T-helper 17 cell (primary cell): ENCODE data around the gene MEDAG. TPM values are rescaled to one million over a fixed set of nuclear protein-coding genes. Genes with fewer than 3 reads are reported as not detected.

ENCODE experiments used
- ATAC-seq: fragments of 150-1000 bp; cut with Tn5 transposase; 2 replicates; pipeline ENCODE4 v1.10.0; 2021; ENCODE audit warnings: mild to moderate bottlenecking, moderate library complexity
- DNase-seq, 3 donors: peaks; one replicate each; pipeline versions ENCODE4 v3.0.0 to v3.0.0-alpha.2; 2020 to 2021
- H3K9me3 ChIP-seq: one replicate; pipeline ENCODE4 v1.7.0; 2013; ENCODE audit warnings: low read length, mild to moderate bottlenecking; ENCODE audit not compliant: control insufficient read depth, poor library complexity, severe bottlenecking
- H3K27ac Mint-ChIP-seq: one replicate; pipeline ENCODE4 v1.8.0; 2022; ENCODE audit warnings: mild to moderate bottlenecking, moderate library complexity, mixed read lengths
- H3K27me3 Mint-ChIP-seq: one replicate; pipeline ENCODE4 v1.8.0; 2022; ENCODE audit warnings: mixed read lengths
- H3K36me3 Mint-ChIP-seq: one replicate; pipeline ENCODE4 v1.8.0; 2022; ENCODE audit warnings: low read depth, mixed read lengths
- H3K4me1 Mint-ChIP-seq: one replicate; pipeline ENCODE4 v1.8.0; 2022; ENCODE audit warnings: mild to moderate bottlenecking, mixed read lengths
- H3K4me3 Mint-ChIP-seq: one replicate; pipeline ENCODE4 v1.8.0; 2022; ENCODE audit warnings: mild to moderate bottlenecking, moderate library complexity, mixed read lengths
- total RNA-seq, 4 donors: library from RNA in 2 of 4; stranded (reverse) in 2 of 4; gene quantifications; one replicate each; pipeline ENCODE4 v1.2.3 and lab custom pipeline; 2022 to 2026

MEDAG gene
- total RNA-seq, 2 donors from 2014 or later: not detected

DNA sequence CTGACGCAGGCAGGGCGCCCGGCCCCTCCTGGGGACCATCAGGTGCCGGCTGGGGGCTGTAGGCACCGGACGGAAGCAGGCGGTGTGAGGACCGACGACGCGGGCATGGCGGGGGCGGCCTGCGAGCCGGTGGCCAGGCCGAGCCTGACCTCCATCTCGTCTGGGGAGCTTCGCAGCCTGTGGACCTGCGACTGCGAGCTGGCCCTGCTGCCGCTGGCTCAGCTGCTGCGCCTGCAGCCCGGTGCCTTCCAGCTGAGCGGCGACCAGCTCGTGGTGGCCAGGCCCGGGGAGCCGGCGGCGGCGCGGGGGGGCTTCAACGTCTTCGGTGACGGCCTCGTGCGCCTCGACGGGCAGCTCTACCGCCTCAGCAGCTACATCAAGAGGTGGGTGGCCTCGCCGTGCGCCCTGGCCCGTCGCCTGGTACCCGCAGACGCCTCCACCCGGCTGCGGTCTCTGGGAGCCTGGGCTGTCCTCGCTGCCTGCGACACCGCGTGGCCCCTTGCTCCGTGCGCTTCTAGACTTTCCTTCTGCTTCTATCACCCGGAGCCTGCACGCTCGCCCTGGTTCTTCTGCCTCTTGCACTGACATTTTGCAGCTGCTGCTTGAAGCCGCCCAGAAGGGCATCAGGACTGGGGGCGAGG, 460 bp downstream of the MEDAG start:
- ATAC-seq: no peak
- H3K27me3 Mint-ChIP-seq: peaks cover 53% of the 10 kb centered on the region
- H3K4me1 Mint-ChIP-seq: peaks cover 17% of the 10 kb centered on the region
- no peak for DNase-seq
- no peak overlapping the region for H3K4me3 Mint-ChIP-seq
- H3K9me3 ChIP-seq: no peaks in the 10 kb centered on the region
- peaks cover 6% of the 10 kb centered on the region for H3K36me3 Mint-ChIP-seq
- H3K27ac Mint-ChIP-seq: no peak overlapping the region

DNA sequence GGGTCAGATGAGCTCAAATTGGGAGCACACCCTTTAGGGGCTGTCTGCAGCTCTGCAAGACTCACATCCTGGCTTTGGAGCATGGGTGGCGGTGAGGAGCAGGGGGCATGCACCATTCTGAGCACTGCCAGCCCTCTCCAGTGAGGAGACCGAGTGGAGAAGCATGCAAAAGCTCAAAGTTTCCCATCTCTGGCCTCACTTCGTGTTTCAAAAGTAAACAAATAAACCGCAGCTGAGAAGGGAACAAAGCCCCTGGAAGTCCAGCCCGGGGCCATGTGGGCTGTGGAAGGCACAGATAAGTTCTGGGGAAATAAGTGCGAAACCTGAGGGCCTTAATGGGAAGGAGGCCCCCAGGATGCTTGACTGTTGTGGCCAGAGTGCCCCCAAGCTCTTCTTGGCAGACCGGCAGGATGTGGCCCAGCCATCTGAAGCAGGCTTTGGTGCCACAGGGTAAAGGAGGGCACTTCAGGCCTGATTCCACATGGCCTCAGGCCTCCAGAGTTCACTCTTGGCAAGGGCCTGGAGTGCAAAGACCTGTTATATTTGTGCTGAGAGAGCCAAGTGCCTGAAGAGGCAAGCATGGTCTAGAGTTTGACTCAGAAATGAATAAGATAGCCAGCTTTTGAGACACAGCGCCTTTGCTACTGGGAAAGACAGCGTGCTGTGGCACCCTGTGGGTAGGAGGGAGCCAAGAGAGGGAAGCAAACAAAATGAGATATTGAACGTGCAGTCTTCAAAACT, 1.2 kb downstream of the MEDAG start:
- no peak for ATAC-seq
- no peak overlapping the region for H3K27ac Mint-ChIP-seq

DNA sequence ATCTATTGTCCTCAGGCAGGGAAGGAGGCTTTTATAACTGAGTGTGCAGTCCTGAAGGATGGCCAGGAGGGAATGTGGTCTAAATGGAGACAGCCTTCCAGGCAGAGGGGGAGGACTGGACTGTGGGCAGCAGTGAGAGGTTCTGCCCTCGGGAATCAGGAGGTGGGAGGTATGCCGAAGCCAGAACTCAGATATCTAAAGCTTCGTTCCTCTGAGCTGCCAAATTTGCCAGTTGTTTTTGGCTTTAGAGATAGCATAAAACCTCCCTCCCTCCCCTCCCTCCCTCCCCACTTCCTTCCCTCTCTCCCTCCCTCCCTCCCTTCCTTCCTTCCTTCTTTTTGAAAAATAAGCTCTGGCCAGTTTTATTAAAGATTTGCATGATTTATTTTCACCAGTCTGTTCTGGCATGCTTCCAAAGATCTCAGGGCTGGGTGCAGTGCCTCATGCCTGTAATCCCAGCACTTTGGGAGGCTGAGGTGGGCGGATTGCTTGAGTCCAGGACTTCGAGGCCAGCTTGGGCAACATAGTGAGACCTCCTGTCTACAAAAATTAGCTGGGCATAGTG, 2.4 kb downstream of the MEDAG start:
- Mint-ChIP-seq H3K4me1 (peaks cover 17% of the 10 kb centered on the region), H3K27me3 (peaks cover 51% of the 10 kb centered on the region), H3K36me3 (peaks cover 6% of the 10 kb centered on the region), H3K4me3 (no peak overlapping the region), H3K27ac (no peak overlapping the region)
- DNase-seq: no peak
- H3K9me3 ChIP-seq: no peaks in the 10 kb centered on the region
- no peak for ATAC-seq

More for the DNA sequence above, 1.2 kb downstream of the MEDAG start:
- H3K9me3 ChIP-seq: no peaks in the 10 kb centered on the region
- DNase-seq: no peak
- Mint-ChIP-seq H3K36me3 (peaks cover 6% of the 10 kb centered on the region), H3K27me3 (peaks cover 56% of the 10 kb centered on the region), H3K4me3 (no peak overlapping the region), H3K4me1 (peaks cover 17% of the 10 kb centered on the region)

DNA sequence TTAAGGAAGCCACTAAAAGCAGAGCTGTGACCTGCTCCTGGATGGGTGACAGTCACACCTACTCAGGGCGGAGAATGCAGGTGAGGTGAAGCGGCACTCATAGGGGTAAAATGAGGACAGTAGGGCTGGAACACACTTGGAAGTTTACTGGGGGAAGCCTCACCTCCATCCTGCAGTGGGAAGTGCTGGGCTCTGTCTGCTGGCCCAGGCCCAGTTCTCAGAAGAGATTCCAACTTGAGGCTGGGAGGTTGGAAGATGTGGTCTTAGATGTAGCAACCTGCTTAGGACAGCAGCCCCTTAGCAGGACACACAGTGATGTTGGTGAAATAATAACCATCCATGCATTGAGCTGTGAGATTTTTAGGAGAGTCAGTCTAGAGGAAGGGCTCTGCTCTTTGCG, 4.6 kb downstream of the MEDAG start:
- H3K4me1 Mint-ChIP-seq: peaks cover 14% of the 10 kb centered on the region

DNA sequence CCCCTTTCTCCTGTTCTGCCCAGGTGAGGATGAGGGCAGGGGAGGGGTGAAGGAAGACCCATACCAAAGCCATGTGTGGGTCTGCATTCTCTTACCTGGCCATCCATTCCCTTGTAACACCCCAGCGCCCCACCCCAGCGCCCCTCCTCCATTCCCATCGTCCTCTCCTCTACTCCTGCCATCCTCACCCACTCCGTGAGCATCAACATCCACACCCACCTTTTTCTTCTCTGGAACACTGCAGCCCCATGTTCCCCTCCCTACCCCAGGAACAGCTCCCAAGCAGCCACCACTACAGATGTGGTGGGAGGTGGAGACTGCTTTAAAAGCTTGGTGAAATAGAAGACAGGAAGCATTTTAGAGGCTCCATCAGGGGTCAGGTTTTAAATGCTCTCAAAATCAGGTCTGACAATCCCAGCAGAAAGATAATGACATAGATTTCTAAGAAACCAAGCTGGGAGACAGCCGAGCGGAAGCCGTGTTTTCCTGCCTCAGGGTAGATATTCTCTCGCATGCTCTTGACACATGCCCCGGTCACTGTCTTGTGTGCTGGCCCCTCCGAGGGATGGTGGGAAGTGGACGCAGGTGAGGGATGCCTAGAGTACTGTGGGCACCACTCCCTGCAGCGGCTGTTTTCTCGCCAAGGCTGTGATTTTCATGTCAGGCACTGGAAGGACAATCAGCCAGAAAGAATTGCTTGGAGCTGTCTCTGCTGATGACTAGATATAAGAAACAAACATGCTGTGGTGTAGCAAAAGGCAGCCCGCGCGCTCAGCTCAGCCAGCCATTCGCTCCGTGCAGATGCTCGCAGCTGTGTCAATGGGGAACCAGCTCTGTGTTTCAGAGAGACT, 9.8 kb downstream of the MEDAG start:
- Mint-ChIP-seq H3K27me3 (peaks cover 68% of the 10 kb centered on the region), H3K36me3 (peaks cover 3% of the 10 kb centered on the region), H3K4me1 (peaks cover 2% of the 10 kb centered on the region), H3K4me3 (no peak overlapping the region), H3K27ac (no peak overlapping the region)
- H3K9me3 ChIP-seq: no peaks in the 10 kb centered on the region
- ATAC-seq: no peak
- DNase-seq: no peak

More for the DNA sequence above, 4.6 kb downstream of the MEDAG start:
- Mint-ChIP-seq H3K36me3 (no peaks in the 10 kb centered on the region), H3K4me3 (no peak overlapping the region), H3K27me3 (peaks cover 56% of the 10 kb centered on the region), H3K27ac (no peak overlapping the region)
- DNase-seq (no peak), ATAC-seq (no peak)
- H3K9me3 ChIP-seq: no peaks in the 10 kb centered on the region

DNA sequence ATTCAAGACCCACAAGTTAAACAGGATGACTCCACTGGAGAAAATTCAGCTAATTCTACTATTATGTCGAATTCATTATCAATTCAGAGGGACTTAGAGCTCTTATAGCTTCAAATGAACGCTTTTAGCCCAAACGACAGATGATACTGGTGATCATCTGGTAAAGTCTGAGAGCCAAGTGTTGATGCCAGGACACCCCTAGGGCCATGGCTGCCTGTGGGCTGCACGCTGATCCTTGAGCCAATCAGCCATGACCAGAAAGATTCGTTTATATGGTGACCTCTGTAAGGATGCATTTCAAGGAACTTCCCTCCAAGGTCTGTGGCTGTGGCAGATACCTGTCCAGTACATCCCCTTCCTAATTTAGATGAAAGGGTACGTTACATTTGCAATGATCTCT, 10.9 kb downstream of the MEDAG start:
- no peak overlapping the region for H3K27ac Mint-ChIP-seq
- DNase-seq (no peak), ATAC-seq (no peak)
- H3K4me3 Mint-ChIP-seq: no peak overlapping the region
- H3K27me3 Mint-ChIP-seq: peaks cover 65% of the 10 kb centered on the region
- peaks cover 3% of the 10 kb centered on the region for H3K36me3 Mint-ChIP-seq
- H3K4me1 Mint-ChIP-seq: peaks cover 2% of the 10 kb centered on the region
- no peaks in the 10 kb centered on the region for H3K9me3 ChIP-seq

DNA sequence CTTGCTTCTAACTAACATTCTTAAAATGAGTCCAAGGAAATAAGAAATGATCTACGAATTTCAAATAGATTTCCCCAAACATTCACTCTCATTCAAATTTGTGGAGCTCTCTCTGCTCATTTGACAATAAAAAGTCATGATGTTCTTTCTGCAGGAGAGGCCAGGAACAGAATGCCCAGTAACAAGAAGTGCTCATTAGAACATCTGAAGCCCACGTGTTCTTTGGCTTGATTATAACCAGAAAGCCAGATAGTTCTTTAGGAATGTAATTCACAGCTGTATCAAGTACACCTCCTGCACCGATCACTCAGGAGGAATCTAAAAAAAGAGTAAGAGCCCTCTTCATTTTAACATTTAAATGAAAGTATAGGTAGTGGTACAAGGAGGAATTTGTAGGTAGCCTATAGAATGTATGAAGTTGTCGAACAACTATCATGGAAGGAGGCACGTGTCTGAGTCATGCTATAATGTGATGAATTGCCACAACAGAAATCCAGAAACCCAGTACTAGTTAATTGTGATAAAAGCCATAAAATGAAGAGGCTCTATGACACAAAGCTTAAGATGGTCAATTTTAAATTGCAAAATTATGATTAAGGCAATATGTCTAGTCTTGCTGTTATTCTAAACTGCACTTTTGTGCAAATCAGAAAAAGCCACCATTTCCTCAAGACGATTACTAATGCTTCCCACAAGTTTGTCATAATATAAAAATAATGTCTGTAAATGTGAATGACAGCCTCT, 12.8 kb downstream of the MEDAG start:
- H3K27ac Mint-ChIP-seq: no peak overlapping the region
- peaks cover 61% of the 10 kb centered on the region for H3K27me3 Mint-ChIP-seq
- H3K4me1 Mint-ChIP-seq: peaks cover 2% of the 10 kb centered on the region
- no peaks in the 10 kb centered on the region for H3K9me3 ChIP-seq
- no peak overlapping the region for H3K4me3 Mint-ChIP-seq
- ATAC-seq: no peak
- peaks cover 5% of the 10 kb centered on the region for H3K36me3 Mint-ChIP-seq
- DNase-seq: no peak

DNA sequence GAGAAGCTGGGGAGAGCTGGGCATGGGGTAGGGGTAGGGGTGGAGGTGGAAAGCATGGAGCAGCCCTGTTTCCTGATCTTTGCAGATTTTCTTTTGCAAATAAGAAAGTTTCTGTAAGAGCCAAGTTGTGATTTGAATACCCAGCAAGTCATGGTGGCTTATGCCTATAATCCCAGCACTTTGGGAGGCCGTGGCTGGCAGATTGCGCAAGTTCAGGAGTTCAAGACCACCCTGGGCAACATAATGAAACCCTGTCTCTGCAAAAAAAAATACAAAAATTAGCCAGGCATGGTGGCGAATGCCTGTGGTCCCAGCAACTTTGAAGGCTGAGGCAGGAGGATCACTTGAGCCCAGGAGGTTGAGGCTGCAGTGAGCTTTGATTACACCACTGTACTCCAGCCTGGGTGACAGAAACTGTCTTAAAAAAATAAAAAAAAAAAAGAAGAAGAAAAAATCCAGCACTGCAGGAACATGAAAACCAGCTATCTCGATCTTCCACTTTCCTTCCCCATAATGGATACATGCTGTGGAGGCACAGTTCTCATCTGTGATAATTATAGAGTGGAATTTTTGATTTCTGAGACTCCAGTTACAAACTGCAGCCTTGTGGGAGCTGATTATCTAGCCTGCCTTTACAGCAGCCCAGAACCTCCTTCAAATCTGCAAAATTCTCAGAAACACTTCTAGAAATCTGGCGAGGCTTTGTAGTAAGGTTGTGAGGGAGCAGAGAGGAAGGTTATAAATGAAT, 14.3 kb downstream of the MEDAG start:
- H3K9me3 ChIP-seq: no peaks in the 10 kb centered on the region
- peaks cover 5% of the 10 kb centered on the region for H3K36me3 Mint-ChIP-seq
- DNase-seq (no peak), ATAC-seq (no peak)
- peaks cover under 1% of the 10 kb centered on the region for H3K4me1 Mint-ChIP-seq
- no peak overlapping the region for H3K4me3 Mint-ChIP-seq
- no peak overlapping the region for H3K27ac Mint-ChIP-seq
- H3K27me3 Mint-ChIP-seq: peaks cover 46% of the 10 kb centered on the region

DNA sequence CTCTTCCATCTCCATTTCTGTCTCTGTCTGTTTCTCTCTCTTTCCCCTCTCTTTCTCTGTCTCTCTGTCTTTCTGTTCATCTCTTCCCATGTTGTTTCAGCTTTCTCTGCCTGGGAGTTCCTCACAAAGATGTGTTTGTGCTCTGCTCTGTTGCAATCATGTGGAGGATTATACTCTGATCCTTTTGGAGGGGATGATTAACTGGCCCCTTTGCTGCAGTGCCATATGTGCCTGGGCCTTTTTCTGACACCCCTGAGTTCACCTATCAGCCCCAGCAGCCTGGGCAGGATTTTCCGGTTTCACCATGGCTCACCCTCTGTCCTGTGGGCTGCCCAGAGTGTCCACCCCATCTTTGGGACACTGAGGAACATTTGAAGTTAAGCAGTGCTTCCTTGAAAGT, 17.3 kb downstream of the MEDAG start:
- no peak overlapping the region for H3K27ac Mint-ChIP-seq
- H3K27me3 Mint-ChIP-seq: peaks cover 25% of the 10 kb centered on the region
- no peak overlapping the region for H3K4me3 Mint-ChIP-seq
- ATAC-seq (no peak), DNase-seq (no peak)
- H3K9me3 ChIP-seq: no peaks in the 10 kb centered on the region
- H3K36me3 Mint-ChIP-seq: peaks cover 2% of the 10 kb centered on the region
- peaks cover 6% of the 10 kb centered on the region for H3K4me1 Mint-ChIP-seq

DNA sequence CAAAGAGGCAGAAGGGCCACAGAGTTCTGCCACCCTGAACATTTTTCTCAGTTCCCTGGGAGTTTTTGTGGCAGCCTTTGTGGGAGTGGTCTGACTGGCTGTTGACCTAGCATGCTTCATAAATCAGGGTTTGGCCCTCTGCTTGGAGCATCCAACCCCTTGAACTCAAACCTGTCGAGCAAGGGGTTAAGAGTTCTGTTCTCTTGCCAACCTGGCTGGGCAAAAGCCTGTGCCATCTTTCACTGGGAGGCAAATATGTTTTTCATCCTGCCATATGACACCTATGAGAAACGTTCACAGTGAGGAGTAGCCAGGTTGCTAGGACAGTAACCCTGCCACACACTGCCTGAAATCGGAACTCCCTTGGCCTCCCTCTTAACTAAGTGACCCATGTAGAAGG, 18.6 kb downstream of the MEDAG start:
- Mint-ChIP-seq H3K27ac (no peak overlapping the region), H3K36me3 (peaks cover 2% of the 10 kb centered on the region), H3K4me3 (no peak overlapping the region), H3K4me1 (peaks cover 6% of the 10 kb centered on the region), H3K27me3 (peaks cover 32% of the 10 kb centered on the region)
- H3K9me3 ChIP-seq: no peaks in the 10 kb centered on the region
- ATAC-seq (no peak), DNase-seq (no peak)

DNA sequence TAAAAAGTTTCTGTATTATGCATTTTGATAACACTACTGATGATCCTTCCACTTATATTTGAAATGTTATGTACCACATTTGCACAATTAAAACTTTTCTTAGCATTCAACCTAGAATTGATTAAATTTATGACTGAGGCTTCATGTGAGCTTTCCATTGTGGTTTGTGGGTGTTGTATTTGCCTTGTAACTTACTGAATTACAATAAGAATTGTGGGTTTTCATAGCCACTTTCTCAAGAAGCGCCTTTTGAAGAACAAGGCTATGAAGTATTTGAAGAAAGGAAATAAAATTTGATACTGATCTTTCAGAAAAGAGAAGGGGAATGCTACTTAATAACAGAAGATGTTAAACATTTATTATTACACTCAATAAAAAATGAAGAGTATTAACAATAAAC, 19.4 kb downstream of the MEDAG start:
- peaks cover 2% of the 10 kb centered on the region for H3K36me3 Mint-ChIP-seq
- H3K27me3 Mint-ChIP-seq: peaks cover 39% of the 10 kb centered on the region
- no peaks in the 10 kb centered on the region for H3K9me3 ChIP-seq
- no peak overlapping the region for H3K27ac Mint-ChIP-seq
- DNase-seq (no peak), ATAC-seq (no peak)
- peaks cover 6% of the 10 kb centered on the region for H3K4me1 Mint-ChIP-seq
- H3K4me3 Mint-ChIP-seq: no peak overlapping the region

DNA sequence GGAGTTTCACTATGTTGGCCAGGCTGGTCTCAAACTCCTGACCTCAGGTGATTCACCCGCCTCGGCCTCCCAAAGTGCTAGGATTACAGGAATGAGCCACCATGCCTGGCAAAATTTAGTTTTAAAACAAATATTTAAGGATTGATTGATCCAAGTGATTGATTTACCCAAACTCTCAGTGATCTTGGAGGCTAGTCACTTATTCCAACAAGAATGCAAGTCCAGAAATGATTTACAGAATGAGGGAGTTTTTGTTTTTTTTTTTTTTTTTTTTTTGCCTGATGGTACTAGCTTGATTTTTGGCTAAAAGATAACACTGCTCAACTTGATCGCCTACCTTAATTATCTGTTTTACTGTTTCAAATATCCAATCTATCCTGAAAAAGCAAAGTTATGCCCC, 20.7 kb downstream of the MEDAG start:
- no peak overlapping the region for H3K27ac Mint-ChIP-seq

More for the DNA sequence above, 20.7 kb downstream of the MEDAG start:
- H3K36me3 Mint-ChIP-seq: peaks cover 2% of the 10 kb centered on the region
- H3K4me1 Mint-ChIP-seq: peaks cover 6% of the 10 kb centered on the region
- DNase-seq (no peak), ATAC-seq (no peak)
- no peaks in the 10 kb centered on the region for H3K9me3 ChIP-seq
- H3K4me3 Mint-ChIP-seq: no peak overlapping the region
- H3K27me3 Mint-ChIP-seq: peaks cover 38% of the 10 kb centered on the region
